HG03064 (cell line): ENCODE measurements around the gene PLEKHM3.
A peak's percentile ranks its signal among the peaks of the same experiment; 100 is the strongest.

Experiments used
- ATAC-seq: cut with Tn5 transposase; IDR thresholded peaks from one replicate; pipeline ENCODE4 v1.9.1; 2021; ENCODE audit warnings: low read depth; ENCODE audit not compliant: unreplicated experiment

Gene PLEKHM3

GRCh38 chr2:207836521-207837133 lies 188.7 kb downstream of the PLEKHM3 start:
- no peak for ATAC-seq

GRCh38 chr2:207835805-207836204 lies 189.5 kb downstream of the PLEKHM3 start:
- ATAC-seq: no peak

- peak; percentile 96 for ATAC-seq
These were observed 192.0 kb downstream of the PLEKHM3 start for GRCh38 chr2:207833251-207833751.

- ATAC-seq: no peak
These were observed 193.6 kb downstream of the PLEKHM3 start for GRCh38 chr2:207831584-207832248.

- no peak for ATAC-seq
These were observed 194.4 kb downstream of the PLEKHM3 start for GRCh38 chr2:207830778-207831438.

GRCh38 chr2:207828361-207829057 lies 196.8 kb downstream of the PLEKHM3 start:
- ATAC-seq: no peak

GRCh38 chr2:207825978-207826377 lies 199.3 kb downstream of the PLEKHM3 start:
- no peak for ATAC-seq

- ATAC-seq: no peak
These were observed 200.0 kb downstream of the PLEKHM3 start for GRCh38 chr2:207825045-207825954.

GRCh38 chr2:207823865-207824264 lies 201.5 kb downstream of the PLEKHM3 start:
- ATAC-seq: no peak

GRCh38 chr2:207819839-207820784 lies 205.2 kb downstream of the PLEKHM3 start:
- ATAC-seq: no peak

- no peak for ATAC-seq
These were observed 206.1 kb downstream of the PLEKHM3 start for GRCh38 chr2:207819021-207819797.

GRCh38 chr2:207816546-207816945 lies 208.8 kb downstream of the PLEKHM3 start:
- no peak for ATAC-seq

- ATAC-seq: no peak
These were observed 210.1 kb downstream of the PLEKHM3 start for GRCh38 chr2:207815254-207815653.

- ATAC-seq: no peak
These were observed 211.4 kb downstream of the PLEKHM3 start for GRCh38 chr2:207813942-207814341.

GRCh38 chr2:207813221-207813916 lies 212.0 kb downstream of the PLEKHM3 start:
- no peak for ATAC-seq

GRCh38 chr2:207812726-207813080 lies 212.6 kb downstream of the PLEKHM3 start:
- ATAC-seq: no peak

GRCh38 chr2:207812058-207812725 lies 213.1 kb downstream of the PLEKHM3 start:
- ATAC-seq: no peak
